Measurements from ENCODE around the gene CRISP1.

GRCh38 chr6:49847014-49847413 lies 19.3 kb downstream of the CRISP1 start:
- TF ChIP-seq ZFP36 (IDR thresholded peaks at IDR 0.05; ENCODE audit: low read depth, low read length, partially characterized antibody) (no peak), NBN (IDR thresholded peaks at IDR 0.05; ENCODE audit: low read depth) (no peak), HCFC1 (IDR thresholded peaks at IDR 0.05; ENCODE audit: low read depth, low read length) (no peak), CTCF (IDR thresholded peaks at IDR 0.05 in 2 of 3, conservative IDR thresholded peaks at IDR 0.05 in 1 of 3; ENCODE audit: insufficient read depth in 2 of 3, low read depth in 1 of 3, low read length in 3 of 3) (no peak), HDAC6 (IDR thresholded peaks at IDR 0.05; ENCODE audit: low read depth, low read length) (no peak)

All from K562 (cell line).